Progenitor cell of endocrine pancreas (in vitro differentiated cells): ENCODE measurements around the gene HIGD1C. TPM values are rescaled to one million over a fixed set of nuclear protein-coding genes. Genes with fewer than 3 reads are reported as not detected.
A peak's percentile ranks its signal among the peaks of the same experiment; 100 is the strongest.
"Not testable (repeated sequence)": the region's sequence is repeated elsewhere in the genome, so short reads cannot be mapped to it uniquely, and the experiment has no call there.

ENCODE experiments used
- DNase-seq: peaks from one replicate; pipeline ENCODE4 v3.0.0; 2021; ENCODE audit warnings: low spot score; ENCODE audit not compliant: unreplicated experiment
- H3K27ac Mint-ChIP-seq: 2 replicates; pipeline ENCODE4 v1.8.0; 2021; ENCODE audit warnings: mild to moderate bottlenecking, moderate library complexity, mixed read lengths
- H3K27me3 Mint-ChIP-seq: 2 replicates; pipeline ENCODE4 v1.8.0; 2021; ENCODE audit warnings: mixed read lengths
- H3K36me3 Mint-ChIP-seq: 2 replicates; pipeline ENCODE4 v1.8.0; 2022; ENCODE audit warnings: mixed read lengths; ENCODE audit not compliant: insufficient read depth
- H3K4me1 Mint-ChIP-seq: 2 replicates; pipeline ENCODE4 v1.8.0; 2021; ENCODE audit warnings: low read depth, mixed read lengths
- H3K4me3 Mint-ChIP-seq: 2 replicates; pipeline ENCODE4 v1.8.0; 2021; ENCODE audit warnings: low read depth, mild to moderate bottlenecking, moderate library complexity, mixed read lengths
- H3K9me3 Mint-ChIP-seq: 2 replicates; pipeline ENCODE4 v1.8.0; 2021; ENCODE audit warnings: low read depth, mixed read lengths
- CTCF ChIP-seq: fragments of 200-600 bp; sonication (generic); IDR thresholded peaks from one replicate; pipeline ENCODE4 v1.5.0; 2021; ENCODE audit warnings: antibody characterized with exemption, mild to moderate bottlenecking; ENCODE audit not compliant: unreplicated experiment
- total RNA-seq: library from RNA; stranded (reverse); gene quantifications from 2 replicates; pipeline ENCODE4 v1.2.1, GENCODE V29; 2021

Gene HIGD1C
- total RNA-seq, 1 donor from 2014 or later, result not detected

GRCh38 chr12:50928392-50928791, 24.0 kb upstream of the HIGD1C start:
- Mint-ChIP-seq H3K9me3 (no peaks in the 10 kb centered on the region), H3K27ac (peak overlapping the region; percentile 52), H3K27me3 (no peaks in the 10 kb centered on the region), H3K4me3 (peak overlapping the region; percentile 19), H3K4me1 (peaks cover 46% of the 10 kb centered on the region), H3K36me3 (peaks cover 1% of the 10 kb centered on the region)
- DNase-seq, result no peak
- no peak for TF ChIP-seq CTCF

GRCh38 chr12:50929831-50930230, 22.5 kb upstream of the HIGD1C start:
- Mint-ChIP-seq H3K27ac (no peak overlapping the region), H3K9me3 (no peaks in the 10 kb centered on the region), H3K36me3 (peaks cover 1% of the 10 kb centered on the region), H3K4me3 (no peak overlapping the region), H3K27me3 (no peaks in the 10 kb centered on the region), H3K4me1 (peaks cover 40% of the 10 kb centered on the region)
- no peak for DNase-seq
- no peak for TF ChIP-seq CTCF

GRCh38 chr12:50930477-50930876, 21.9 kb upstream of the HIGD1C start:
- peaks cover 39% of the 10 kb centered on the region for H3K4me1 Mint-ChIP-seq
- H3K27me3 Mint-ChIP-seq, H3K36me3 Mint-ChIP-seq, DNase-seq, H3K4me3 Mint-ChIP-seq, H3K27ac Mint-ChIP-seq, H3K9me3 Mint-ChIP-seq: not testable (repeated sequence)

GRCh38 chr12:50932787-50933280, 19.5 kb upstream of the HIGD1C start:
- DNase-seq, result no peak
- Mint-ChIP-seq H3K9me3 (no peaks in the 10 kb centered on the region), H3K27me3 (no peaks in the 10 kb centered on the region), H3K4me1 (peaks cover 31% of the 10 kb centered on the region), H3K27ac (peak overlapping the region; percentile 43), H3K4me3 (no peak overlapping the region), H3K36me3 (peaks cover 1% of the 10 kb centered on the region)
- no peak for TF ChIP-seq CTCF

- Mint-ChIP-seq H3K36me3 (peaks cover 1% of the 10 kb centered on the region), H3K4me3 (no peak overlapping the region), H3K9me3 (no peaks in the 10 kb centered on the region), H3K4me1 (peaks cover 26% of the 10 kb centered on the region), H3K27me3 (no peaks in the 10 kb centered on the region), H3K27ac (no peak overlapping the region)
- no peak for TF ChIP-seq CTCF
- no peak for DNase-seq
These were observed 18.8 kb upstream of the HIGD1C start for GRCh38 chr12:50933459-50934124.

- Mint-ChIP-seq H3K27ac (peak overlapping the region; percentile 39), H3K9me3 (no peaks in the 10 kb centered on the region), H3K4me3 (no peak overlapping the region), H3K36me3 (peaks cover 1% of the 10 kb centered on the region), H3K27me3 (no peaks in the 10 kb centered on the region), H3K4me1 (peaks cover 25% of the 10 kb centered on the region)
- no peak for DNase-seq
- TF ChIP-seq CTCF, result no peak
These were observed 17.9 kb upstream of the HIGD1C start for GRCh38 chr12:50934371-50934851.
